Right lobe of liver (tissue), 6 donors: ENCODE data around the gene ZBTB16. TPM values are rescaled to one million over a fixed set of nuclear protein-coding genes. Genes with fewer than 3 reads are reported as not detected.
A peak's percentile ranks its signal among the peaks of the same experiment; 100 is the strongest.

Source experiments
- ATAC-seq, 4 donors: fragments of 200-7000 bp; cut with Tn5 transposase; one replicate each; pipeline ENCODE4 v1.9.1; 2020; ENCODE audit warnings: mild to moderate bottlenecking in 4 of 4, moderate library complexity in 4 of 4
- DNase-seq, 3 donors: peaks; one replicate each; pipeline ENCODE4 v3.0.0-alpha.2; 2020
- H3K27ac ChIP-seq, 3 donors: fragments of 200-600 bp; one replicate each; pipeline ENCODE4 v1.8.0; 2022
- H3K27me3 ChIP-seq, 2 donors: fragments of 200-600 bp; one replicate each; pipeline ENCODE4 v1.8.0; 2022
- H3K36me3 ChIP-seq, 4 donors: fragments of 200-600 bp; sonication (generic) in 1 of 4; one replicate each; pipeline versions ENCODE4 v1.5.1 to v1.8.0; 2017 to 2022; ENCODE audit warnings: control low read depth in 1 of 4
- H3K4me1 ChIP-seq, 4 donors: fragments of 200-600 bp; sonication (generic) in 1 of 4; one replicate each; pipeline versions ENCODE4 v1.5.1 to v1.8.0; 2017 to 2022; ENCODE audit warnings: control low read depth in 1 of 4
- H3K4me3 ChIP-seq, 3 donors: fragments of 200-600 bp; one replicate each; pipeline ENCODE4 v1.8.0; 2022
- H3K9me3 ChIP-seq, 4 donors: fragments of 200-600 bp; sonication (generic) in 1 of 4; one replicate each; pipeline versions ENCODE4 v1.5.1 to v1.8.0; 2017 to 2022; ENCODE audit warnings: control low read depth in 1 of 4
- CTCF ChIP-seq, 4 donors: fragments of 200-600 bp in 3 of 4; fragments of 450-650 bp in 1 of 4; IDR thresholded peaks; one replicate each; pipeline versions ENCODE4 v1.5.1 to v1.8.0; 2016 to 2022; ENCODE audit warnings: antibody characterized with exemption in 4 of 4, mild to moderate bottlenecking in 2 of 4
- POLR2A ChIP-seq: fragments of 450-650 bp; IDR thresholded peaks from one replicate; pipeline ENCODE4 v1.6.1; 2017; ENCODE audit warnings: antibody characterized with exemption, mild to moderate bottlenecking
- WGBS: methylation state at CpG from one replicate; pipeline ENCODE4 v1.1.6; 2018; ENCODE audit warnings: low coverage, low lambda C conversion rate; ENCODE audit not compliant: insufficient coverage; ENCODE audit errors: missing lambda C conversion rate; 5-methylcytosine and 5-hydroxymethylcytosine counted together
- intact Hi-C, 2 donors: fragments of 100-400 bp; cut with DNase I; formaldehyde crosslinking; loops; one replicate each; pipeline versions ENCODE4 v1.11.2 to v1.14.1; 2022
- total RNA-seq, 6 experiments: library from RNA; depleted of rRNA in 2 of 6; stranded (reverse); fragments of >200 nt in 2 of 6; fragmentation: NEBNext Ultra II Directional in 3 of 6; extraction: Animal tissue kit (Norgen Biotek cat#: 25700) in 3 of 6; gene quantifications; one replicate each; pipeline versions ENCODE4 v1.1.0 to v1.2.4, GENCODE V29; 2016 to 2023
- donor health status: DM: no; HTN: yes; CAD: no.
- donor health status: DM: no; HTN: no; CAD: no.
- donor health status: DM: no; HTN: no; CAD: no.
- donor health status: DM: no; HTN: yes; CAD: no.
- donor health status: DM: no; HTN: yes; CAD: no.

ZBTB16 gene
- total RNA-seq, 6 experiments from 2014 or later = 13.1 to 205 (median 52.2) TPM

- Histone ChIP-seq H3K4me3 (peak overlapping the region in 1 of 3 donors; percentile 9), H3K27ac (peak overlapping the region; percentile 81 to 98 (median 93)), H3K36me3 (peaks cover 0 to 25% (median 10%) of the 10 kb centered on the region in 4 donors), H3K4me1 (peaks cover 0 to 97% (median 56%) of the 10 kb centered on the region in 4 donors), H3K27me3 (no peaks in the 10 kb centered on the region), H3K9me3 (no peaks in the 10 kb centered on the region)
- intact Hi-C loops = loop anchor here in 1 of 2 donors (10.0 kb wide), 1 partner anchor 95 kb away; no protein-coding TSS in a partner anchor
- ATAC-seq (peak; percentile 63 to 69 (median 64)), DNase-seq (peak; percentile 96 to 97 (median 96))
- WGBS = 2% methylated on average over 18 of the region's 18 CpGs
- peak; percentile 32 for TF ChIP-seq POLR2A
- TF ChIP-seq CTCF (IDR thresholded peaks at IDR 0.05) = peak in 1 of 4 donors; percentile 4
Observed at GRCh38 chr11:114159802-114160632, 100.5 kb downstream of the ZBTB16 start.

- whole genome bisulfite sequencing = 86% methylated on average over 6 of the region's 6 CpGs
- H3K9me3 ChIP-seq = no peaks in the 10 kb centered on the region
- H3K4me3 ChIP-seq = no peak overlapping the region
- no peak for DNase-seq
- ATAC-seq = no peak
- peaks cover 0 to 25% (median 10%) of the 10 kb centered on the region in 4 donors for H3K36me3 ChIP-seq
- H3K27ac ChIP-seq = peak overlapping the region; percentile 81 to 98 (median 93)
- TF ChIP-seq CTCF (IDR thresholded peaks at IDR 0.05) = no peak
- no peak for TF ChIP-seq POLR2A
- H3K4me1 ChIP-seq = peaks cover 0 to 97% (median 56%) of the 10 kb centered on the region in 4 donors
- H3K27me3 ChIP-seq = no peaks in the 10 kb centered on the region
- intact Hi-C loops = no loop called here
Observed at GRCh38 chr11:114160894-114161293, 101.4 kb downstream of the ZBTB16 start.

GRCh38 chr11:114161486-114162250 lies 102.2 kb downstream of the ZBTB16 start:
- intact Hi-C loops = no loop called here
- 80% methylated on average over 8 of the region's 9 CpGs for WGBS

More at GRCh38 chr11:114161486-114162250, 102.2 kb downstream of the ZBTB16 start:
- peaks cover 0 to 20% (median 6%) of the 10 kb centered on the region in 4 donors for H3K36me3 ChIP-seq
- TF ChIP-seq POLR2A (no peak), CTCF (IDR thresholded peaks at IDR 0.05) (no peak)
- no peaks in the 10 kb centered on the region for H3K9me3 ChIP-seq
- peaks cover 0 to 96% (median 54%) of the 10 kb centered on the region in 4 donors for H3K4me1 ChIP-seq
- no peak for DNase-seq
- H3K27ac ChIP-seq = peak overlapping the region; percentile 82 to 98 (median 93)
- no peak overlapping the region for H3K4me3 ChIP-seq
- no peaks in the 10 kb centered on the region for H3K27me3 ChIP-seq
- ATAC-seq = no peak
